ENCODE results near the gene B4GALNT3.

- no peak for TF ChIP-seq CTCF (IDR thresholded peaks at IDR 0.05)
- peak in 1 of 2 donors; percentile 40 for TF ChIP-seq POLR2A (IDR thresholded peaks at IDR 0.05)
- peak in 1 of 2 donors; percentile 70 for TF ChIP-seq EP300 (IDR thresholded peaks at IDR 0.05)
Observed at GRCh38 chr12:561908-562593, 102.3 kb downstream of the B4GALNT3 start.

All from tibial nerve (tissue), 4 donors.